Measurements from ENCODE around the gene HDAC10. TPM values are rescaled to one million over a fixed set of nuclear protein-coding genes. Genes with fewer than 3 reads are reported as not detected.

The HDAC10 gene
- total RNA-seq, 1 experiment from 2014 or later: 71.3 TPM

DNA sequence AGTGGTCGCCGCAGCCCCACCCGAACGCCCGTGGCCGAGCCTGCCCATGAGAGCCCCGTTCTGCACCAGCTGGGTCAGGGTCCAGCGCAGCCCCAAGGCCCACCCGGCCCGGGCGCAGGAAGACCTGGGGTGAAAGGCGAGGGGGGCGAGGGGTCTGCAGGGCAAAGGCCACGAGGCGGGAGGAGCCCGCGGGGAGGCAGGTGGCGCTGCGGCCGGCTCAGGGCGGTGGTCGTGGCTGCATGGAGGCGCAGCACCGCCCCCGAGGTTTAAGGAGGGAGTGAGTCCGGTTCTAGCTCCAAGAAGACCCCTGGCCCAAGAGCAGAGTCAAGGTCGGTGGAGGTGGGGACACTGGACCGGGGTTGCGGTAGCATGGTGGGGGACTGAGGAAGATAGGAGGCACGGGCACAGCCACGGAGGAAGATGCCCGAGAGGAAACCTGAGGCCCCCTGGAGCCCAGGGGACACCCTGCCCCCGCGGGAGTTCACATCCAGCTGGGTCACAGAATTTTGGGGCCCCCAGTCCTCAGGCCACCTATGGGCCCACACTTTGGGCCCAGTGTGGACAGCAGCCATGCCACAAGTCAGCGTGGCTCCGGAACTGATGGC lies 514 bp upstream of the HDAC10 start:
- no peaks in the 10 kb centered on the region for H3K9me3 ChIP-seq (ENCODE audit: control insufficient read depth, insufficient read depth, low read depth, low read length)
- TF ChIP-seq SIN3A (IDR thresholded peaks at IDR 0.05; ENCODE audit: borderline replicate concordance, insufficient read depth, low read depth, low read length): no peak
- TF ChIP-seq POLR2AphosphoS5 (IDR thresholded peaks at IDR 0.05; ENCODE audit: low read depth, low read length): no peak; the same call in 1 of the 2 replicates
- no peak for TF ChIP-seq TCF7L2 (IDR thresholded peaks at IDR 0.05; ENCODE audit: low read depth, low read length)
- H3K27ac ChIP-seq (ENCODE audit: low read length): peak overlapping the region; percentile 70
- no peak for DNase-seq (ENCODE audit: low read depth, low spot score)
- CTCF ChIA-PET: interaction anchor here (1.3 kb wide), 1 partner anchor 91 kb away, joined by 5 read pairs; no protein-coding TSS in a partner anchor
- H3K4me3 ChIP-seq (ENCODE audit: low read depth in 2 of 2, low read length in 2 of 2): peak overlapping the region; percentile 62 to 66
- H3K36me3 ChIP-seq (ENCODE audit: control insufficient read depth, insufficient read depth, low read length): no peaks in the 10 kb centered on the region
- POLR2A ChIA-PET: no interaction called here
- in situ Hi-C loops (cut with HindIII; ENCODE audit: low pct_unique_long_range_greater_than_20kb, low sequenced_read_pairs) (no loop called here), intact Hi-C loops (cut with micrococcal nuclease; ENCODE audit: unreplicated experiment) (no loop called here)
- BruUV-seq (replicated peaks): no TSS peak
- no peaks in the 10 kb centered on the region for H3K27me3 ChIP-seq (ENCODE audit: control insufficient read depth, insufficient read depth, low read length)
- ATAC-seq: peak; percentile 39
- H3K4me1 ChIP-seq (ENCODE audit: control insufficient read depth, insufficient read depth, low read length): peaks cover 25% of the 10 kb centered on the region

DNA sequence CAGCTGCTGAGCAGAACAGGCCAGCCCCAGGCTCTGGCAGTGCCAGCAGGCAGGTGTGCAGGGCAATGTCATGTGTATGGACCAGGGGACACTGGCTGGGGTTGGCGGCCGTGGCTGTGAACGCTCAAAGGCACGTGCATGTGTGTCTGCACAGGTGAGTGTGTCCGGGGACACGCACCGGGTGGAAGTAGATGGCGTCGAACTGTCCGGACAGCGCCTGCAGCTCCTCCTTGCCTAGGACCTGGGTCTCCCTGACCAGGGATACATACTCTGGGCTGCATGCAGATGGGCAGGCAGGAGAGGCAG lies 863 bp downstream of the HDAC10 start:
- in situ Hi-C loops (cut with HindIII; ENCODE audit: low pct_unique_long_range_greater_than_20kb, low sequenced_read_pairs): no loop called here
- POLR2A ChIA-PET: interaction anchor here (0.6 kb wide), 1 partner anchor 21 kb away, joined by 9 read pairs; no protein-coding TSS in a partner anchor
- peaks cover 25% of the 10 kb centered on the region for H3K4me1 ChIP-seq (ENCODE audit: control insufficient read depth, insufficient read depth, low read length)
- H3K9me3 ChIP-seq (ENCODE audit: control insufficient read depth, insufficient read depth, low read depth, low read length): no peaks in the 10 kb centered on the region
- H3K4me3 ChIP-seq (ENCODE audit: low read depth in 2 of 2, low read length in 2 of 2): peak overlapping the region; percentile 62 to 66
- ATAC-seq (no peak), DNase-seq (ENCODE audit: low read depth, low spot score) (no peak)
- CTCF ChIA-PET: no interaction called here
- H3K36me3 ChIP-seq (ENCODE audit: control insufficient read depth, insufficient read depth, low read length): no peaks in the 10 kb centered on the region
- intact Hi-C loops (cut with micrococcal nuclease; ENCODE audit: unreplicated experiment): no loop called here
- BruUV-seq (replicated peaks): no TSS peak
- H3K27me3 ChIP-seq (ENCODE audit: control insufficient read depth, insufficient read depth, low read length): no peaks in the 10 kb centered on the region
- H3K27ac ChIP-seq (ENCODE audit: low read length): peak overlapping the region; percentile 78; the same call in 1 of the 2 replicates
- TF ChIP-seq, protein P1, sequence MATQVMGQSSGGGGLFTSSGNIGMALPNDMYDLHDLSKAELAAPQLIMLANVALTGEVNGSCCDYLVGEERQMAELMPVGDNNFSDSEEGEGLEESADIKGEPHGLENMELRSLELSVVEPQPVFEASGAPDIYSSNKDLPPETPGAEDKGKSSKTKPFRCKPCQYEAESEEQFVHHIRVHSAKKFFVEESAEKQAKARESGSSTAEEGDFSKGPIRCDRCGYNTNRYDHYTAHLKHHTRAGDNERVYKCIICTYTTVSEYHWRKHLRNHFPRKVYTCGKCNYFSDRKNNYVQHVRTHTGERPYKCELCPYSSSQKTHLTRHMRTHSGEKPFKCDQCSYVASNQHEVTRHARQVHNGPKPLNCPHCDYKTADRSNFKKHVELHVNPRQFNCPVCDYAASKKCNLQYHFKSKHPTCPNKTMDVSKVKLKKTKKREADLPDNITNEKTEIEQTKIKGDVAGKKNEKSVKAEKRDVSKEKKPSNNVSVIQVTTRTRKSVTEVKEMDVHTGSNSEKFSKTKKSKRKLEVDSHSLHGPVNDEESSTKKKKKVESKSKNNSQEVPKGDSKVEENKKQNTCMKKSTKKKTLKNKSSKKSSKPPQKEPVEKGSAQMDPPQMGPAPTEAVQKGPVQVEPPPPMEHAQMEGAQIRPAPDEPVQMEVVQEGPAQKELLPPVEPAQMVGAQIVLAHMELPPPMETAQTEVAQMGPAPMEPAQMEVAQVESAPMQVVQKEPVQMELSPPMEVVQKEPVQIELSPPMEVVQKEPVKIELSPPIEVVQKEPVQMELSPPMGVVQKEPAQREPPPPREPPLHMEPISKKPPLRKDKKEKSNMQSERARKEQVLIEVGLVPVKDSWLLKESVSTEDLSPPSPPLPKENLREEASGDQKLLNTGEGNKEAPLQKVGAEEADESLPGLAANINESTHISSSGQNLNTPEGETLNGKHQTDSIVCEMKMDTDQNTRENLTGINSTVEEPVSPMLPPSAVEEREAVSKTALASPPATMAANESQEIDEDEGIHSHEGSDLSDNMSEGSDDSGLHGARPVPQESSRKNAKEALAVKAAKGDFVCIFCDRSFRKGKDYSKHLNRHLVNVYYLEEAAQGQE (IDR thresholded peaks at IDR 0.05; ENCODE audit: insufficient read depth in 1 of 2, low read depth in 2 of 2, low read length in 1 of 2): no peak
- no peak for TF ChIP-seq TCF7L2 (IDR thresholded peaks at IDR 0.05; ENCODE audit: low read depth, low read length)
- no peak for TF ChIP-seq POLR2AphosphoS5 (IDR thresholded peaks at IDR 0.05; ENCODE audit: low read depth, low read length)
- TF ChIP-seq, protein P2, sequence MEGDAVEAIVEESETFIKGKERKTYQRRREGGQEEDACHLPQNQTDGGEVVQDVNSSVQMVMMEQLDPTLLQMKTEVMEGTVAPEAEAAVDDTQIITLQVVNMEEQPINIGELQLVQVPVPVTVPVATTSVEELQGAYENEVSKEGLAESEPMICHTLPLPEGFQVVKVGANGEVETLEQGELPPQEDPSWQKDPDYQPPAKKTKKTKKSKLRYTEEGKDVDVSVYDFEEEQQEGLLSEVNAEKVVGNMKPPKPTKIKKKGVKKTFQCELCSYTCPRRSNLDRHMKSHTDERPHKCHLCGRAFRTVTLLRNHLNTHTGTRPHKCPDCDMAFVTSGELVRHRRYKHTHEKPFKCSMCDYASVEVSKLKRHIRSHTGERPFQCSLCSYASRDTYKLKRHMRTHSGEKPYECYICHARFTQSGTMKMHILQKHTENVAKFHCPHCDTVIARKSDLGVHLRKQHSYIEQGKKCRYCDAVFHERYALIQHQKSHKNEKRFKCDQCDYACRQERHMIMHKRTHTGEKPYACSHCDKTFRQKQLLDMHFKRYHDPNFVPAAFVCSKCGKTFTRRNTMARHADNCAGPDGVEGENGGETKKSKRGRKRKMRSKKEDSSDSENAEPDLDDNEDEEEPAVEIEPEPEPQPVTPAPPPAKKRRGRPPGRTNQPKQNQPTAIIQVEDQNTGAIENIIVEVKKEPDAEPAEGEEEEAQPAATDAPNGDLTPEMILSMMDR (IDR thresholded peaks at IDR 0.05): no peak
- no peak for TF ChIP-seq SIN3A (IDR thresholded peaks at IDR 0.05; ENCODE audit: borderline replicate concordance, insufficient read depth, low read depth, low read length)
